SK-N-SH treated with all-trans-retinoic acid at 6 μM for 48 hours (cell line): ENCODE measurements around the gene KDM4B.

Experiments used
- ATAC-seq: fragments of 200-7000 bp; cut with Tn5 transposase; 3 replicates; pipeline ENCODE4 v1.9.1; 2020; ENCODE audit warnings: mild to moderate bottlenecking, moderate library complexity
- ARNTL ChIP-seq: fragments of 450-650 bp; formaldehyde crosslinking; IDR thresholded peaks from 2 replicates; pipeline ENCODE4 v1.5.0; 2020; ENCODE audit warnings: low read depth, mild to moderate bottlenecking, moderate library complexity, borderline replicate concordance
- BACH2 ChIP-seq: fragments of 250-450 bp; sonication (Bioruptor Pico); IDR thresholded peaks from 2 replicates; pipeline ENCODE4 v1.9.0; 2021; ENCODE audit warnings: mild to moderate bottlenecking, borderline replicate concordance
- CREB5 ChIP-seq: fragments of 250-450 bp; sonication (Bioruptor Pico); IDR thresholded peaks from 2 replicates; pipeline ENCODE4 v1.5.1; 2020; ENCODE audit warnings: low read depth, mild to moderate bottlenecking, moderate library complexity
- CSDC2 ChIP-seq: fragments of 250-450 bp; sonication (Bioruptor Pico); IDR thresholded peaks from 2 replicates; pipeline ENCODE4 v1.5.0; 2020; ENCODE audit warnings: mild to moderate bottlenecking, moderate library complexity
- CSRNP3 ChIP-seq: fragments of 250-450 bp; sonication (Bioruptor Pico); IDR thresholded peaks from 2 replicates; pipeline ENCODE4 v1.5.1; 2021; ENCODE audit warnings: mild to moderate bottlenecking, moderate library complexity
- ESRRG ChIP-seq: fragments of 250-450 bp; sonication (Bioruptor Pico); IDR thresholded peaks from 2 replicates; pipeline ENCODE4 v1.6.1; 2021; ENCODE audit warnings: mild to moderate bottlenecking
- GLIS3 ChIP-seq: fragments of 250-450 bp; sonication (Bioruptor Pico); IDR thresholded peaks from 2 replicates; pipeline ENCODE4 v1.5.0; 2020; ENCODE audit warnings: mild to moderate bottlenecking, moderate library complexity
- ISL1 ChIP-seq: fragments of 250-450 bp; sonication (Bioruptor Pico); IDR thresholded peaks from 2 replicates; pipeline ENCODE4 v2.1.2; 2022; ENCODE audit warnings: mild to moderate bottlenecking, moderate library complexity
- OSR1 ChIP-seq: fragments of 250-450 bp; sonication (Bioruptor Pico); IDR thresholded peaks from 2 replicates; pipeline ENCODE4 v1.8.0; 2022; ENCODE audit warnings: moderate library complexity, mild to moderate bottlenecking, inconsistent platforms
- PATZ1 ChIP-seq: fragments of 250-450 bp; sonication (Bioruptor Pico); IDR thresholded peaks from 2 replicates; pipeline ENCODE4 v1.8.0; 2020; ENCODE audit warnings: mild to moderate bottlenecking, moderate library complexity, borderline replicate concordance
- POU6F1 ChIP-seq: fragments of 250-450 bp; sonication (Bioruptor Pico); IDR thresholded peaks from 2 replicates; pipeline ENCODE4 v1.8.0; 2021; ENCODE audit warnings: low read depth, mild to moderate bottlenecking, moderate library complexity, borderline replicate concordance
- PPARA ChIP-seq: fragments of 250-450 bp; sonication (Bioruptor Pico); IDR thresholded peaks from 2 replicates; pipeline ENCODE4 v1.5.0; 2020; ENCODE audit warnings: mild to moderate bottlenecking, borderline replicate concordance
- RARB ChIP-seq: fragments of 250-450 bp; sonication (Bioruptor Pico); IDR thresholded peaks from 2 replicates; pipeline ENCODE4 v1.8.0; 2021; ENCODE audit warnings: mild to moderate bottlenecking, moderate library complexity
- SNAI2 ChIP-seq: fragments of 250-450 bp; sonication (Bioruptor Pico); IDR thresholded peaks from 2 replicates; pipeline ENCODE4 v1.5.0; 2020; ENCODE audit warnings: mild to moderate bottlenecking, moderate library complexity
- TCF4 ChIP-seq: fragments of 250-450 bp; sonication (Bioruptor Pico); IDR thresholded peaks from 2 replicates; pipeline ENCODE4 v1.8.0; 2021; ENCODE audit warnings: mild to moderate bottlenecking, moderate library complexity, borderline replicate concordance
- TOX ChIP-seq: fragments of 250-450 bp; sonication (Bioruptor Pico); IDR thresholded peaks from 2 replicates; pipeline ENCODE4 v1.8.0; 2021; ENCODE audit warnings: mild to moderate bottlenecking, moderate library complexity, borderline replicate concordance
- TSHZ2 ChIP-seq: fragments of 250-450 bp; sonication (Bioruptor Pico); IDR thresholded peaks from 2 replicates; pipeline ENCODE4 v1.5.0; 2020; ENCODE audit warnings: mild to moderate bottlenecking, moderate library complexity
- ZC3H10 ChIP-seq: fragments of 250-450 bp; sonication (Bioruptor Pico); IDR thresholded peaks from 2 replicates; pipeline ENCODE4 v1.5.1; 2021; ENCODE audit warnings: mild to moderate bottlenecking, moderate library complexity
- ZFP3 ChIP-seq: fragments of 250-450 bp; sonication (Bioruptor Pico); IDR thresholded peaks from 2 replicates; pipeline ENCODE4 v1.5.0; 2020; ENCODE audit warnings: mild to moderate bottlenecking, moderate library complexity
- ZFP30 ChIP-seq: fragments of 450-650 bp; formaldehyde crosslinking; IDR thresholded peaks from 2 replicates; pipeline ENCODE4 v1.5.0; 2022; ENCODE audit warnings: mild to moderate bottlenecking, moderate library complexity
- ZNF565 ChIP-seq: fragments of 450-650 bp; formaldehyde crosslinking; conservative IDR thresholded peaks from 2 replicates; pipeline ENCODE4 v1.5.0; 2020; ENCODE audit warnings: low read depth, mild to moderate bottlenecking, moderate library complexity
- ZNF70 ChIP-seq: fragments of 450-650 bp; formaldehyde crosslinking; IDR thresholded peaks from 2 replicates; pipeline ENCODE4 v1.5.0; 2020; ENCODE audit warnings: mild to moderate bottlenecking, moderate library complexity
- ZNF8 ChIP-seq: fragments of 450-650 bp; formaldehyde crosslinking; IDR thresholded peaks from 2 replicates; pipeline ENCODE4 v1.5.0; 2020; ENCODE audit warnings: mild to moderate bottlenecking, moderate library complexity

KDM4B gene

GRCh38 chr19:5196832-5197231 is 227.9 kb downstream of the KDM4B start:
- TF ChIP-seq ZNF8 (no peak), ZNF565 (CRISPR knock-in tag) (no peak), ZFP30 (no peak), BACH2 (CRISPR knock-in tag) (no peak), TSHZ2 (CRISPR knock-in tag) (no peak), TOX (CRISPR knock-in tag) (no peak), RARB (CRISPR knock-in tag) (no peak), ZFP3 (CRISPR knock-in tag) (no peak), ARNTL (CRISPR knock-in tag) (no peak), PATZ1 (no peak), SNAI2 (CRISPR knock-in tag) (no peak), CREB5 (CRISPR knock-in tag) (no peak), OSR1 (no peak), ISL1 (CRISPR knock-in tag) (no peak), ZC3H10 (CRISPR knock-in tag) (no peak), GLIS3 (no peak), TCF4 (CRISPR knock-in tag) (no peak), PPARA (no peak), POU6F1 (CRISPR knock-in tag) (no peak)
- ATAC-seq: no peak

- no peak for ATAC-seq
- TF ChIP-seq ARNTL (CRISPR knock-in tag): no peak
- no peak for TF ChIP-seq CSDC2 (CRISPR knock-in tag)
- no peak for TF ChIP-seq CSRNP3
- TF ChIP-seq ZNF70: no peak
- no peak for TF ChIP-seq GLIS3
- no peak for TF ChIP-seq BACH2 (CRISPR knock-in tag)
- TF ChIP-seq ZFP3 (CRISPR knock-in tag): no peak
- TF ChIP-seq ZNF565 (CRISPR knock-in tag): no peak
- no peak for TF ChIP-seq TOX (CRISPR knock-in tag)
- no peak for TF ChIP-seq TCF4 (CRISPR knock-in tag)
- no peak for TF ChIP-seq TSHZ2 (CRISPR knock-in tag)
- TF ChIP-seq PATZ1: no peak
- no peak for TF ChIP-seq POU6F1 (CRISPR knock-in tag)
- TF ChIP-seq ESRRG: no peak
- TF ChIP-seq PPARA: no peak
- no peak for TF ChIP-seq ZFP30
- TF ChIP-seq ISL1 (CRISPR knock-in tag): no peak
- no peak for TF ChIP-seq SNAI2 (CRISPR knock-in tag)
- no peak for TF ChIP-seq ZC3H10 (CRISPR knock-in tag)
- TF ChIP-seq RARB (CRISPR knock-in tag): no peak
- TF ChIP-seq, all 23 proteins: peak for 0
Measured at GRCh38 chr19:5200844-5201243, 231.9 kb downstream of the KDM4B start.
